Endometrium (tissue), 2 donors: ENCODE results near the gene ATRN.
A peak's percentile ranks its signal among the peaks of the same experiment; 100 is the strongest.
"Not testable (repeated sequence)": the region's sequence is repeated elsewhere in the genome, so short reads cannot be mapped to it uniquely, and the experiment has no call there.

ENCODE experiments used
- FAIRE-seq: peaks from 2 replicates; lab custom pipeline; 2012; peaks lifted over from hg19 to GRCh38; lab: Jason Lieb, UNC
- donor health status: control.
- donor health status: control.

The ATRN gene

GRCh38 chr20:3515379-3516170 is 44.8 kb downstream of the ATRN start:
- no peak for FAIRE-seq

GRCh38 chr20:3521852-3522740 is 51.3 kb downstream of the ATRN start:
- no peak for FAIRE-seq

- FAIRE-seq, result not testable (repeated sequence)
Measured at GRCh38 chr20:3524696-3525095, 53.9 kb downstream of the ATRN start.

GRCh38 chr20:3532089-3532615 is 61.3 kb downstream of the ATRN start:
- no peak for FAIRE-seq

- not testable (repeated sequence) for FAIRE-seq
Measured at GRCh38 chr20:3537733-3538132, 66.9 kb downstream of the ATRN start.

- FAIRE-seq, result no peak
Measured at GRCh38 chr20:3539311-3540107, 68.7 kb downstream of the ATRN start.

GRCh38 chr20:3541887-3542721 is 71.3 kb downstream of the ATRN start:
- FAIRE-seq, result no peak

- no peak for FAIRE-seq
Measured at GRCh38 chr20:3543901-3544507, 73.2 kb downstream of the ATRN start.

- no peak for FAIRE-seq
Measured at GRCh38 chr20:3545401-3545925, 74.6 kb downstream of the ATRN start.

- no peak for FAIRE-seq
Measured at GRCh38 chr20:3547906-3548305, 77.1 kb downstream of the ATRN start.

GRCh38 chr20:3550837-3551236 is 80.0 kb downstream of the ATRN start:
- no peak for FAIRE-seq

- no peak for FAIRE-seq
Measured at GRCh38 chr20:3551681-3552434, 81.0 kb downstream of the ATRN start.

GRCh38 chr20:3553663-3554062 is 82.8 kb downstream of the ATRN start:
- no peak for FAIRE-seq

GRCh38 chr20:3557237-3557785 is 86.5 kb downstream of the ATRN start:
- no peak for FAIRE-seq

GRCh38 chr20:3559231-3559630 is 88.4 kb downstream of the ATRN start:
- no peak for FAIRE-seq

- FAIRE-seq, result no peak
Measured at GRCh38 chr20:3559637-3560036, 88.8 kb downstream of the ATRN start.

- no peak for FAIRE-seq
Measured at GRCh38 chr20:3560162-3560561, 89.3 kb downstream of the ATRN start.

GRCh38 chr20:3560578-3560977 is 89.8 kb downstream of the ATRN start:
- FAIRE-seq, result peak; percentile 29

- no peak for FAIRE-seq
Measured at GRCh38 chr20:3563133-3563532, 92.3 kb downstream of the ATRN start.
